Large intestine (tissue), 3 donors: ENCODE measurements around the gene DBI. TPM values are rescaled to one million over a fixed set of nuclear protein-coding genes. Genes with fewer than 3 reads are reported as not detected.

Experiments used
- DNase-seq, 2 donors: peaks; one replicate each; pipeline versions ENCODE4 v3.0.0 to v3.0.0-alpha.2; 2013
- H3K27ac ChIP-seq: one replicate; pipeline ENCODE4 v1.5.1; 2013; ENCODE audit warnings: low read length
- H3K27me3 ChIP-seq: 2 replicates; pipeline ENCODE4 v1.6.1; 2013; ENCODE audit warnings: low read length; ENCODE audit not compliant: control insufficient read depth, insufficient read depth
- H3K36me3 ChIP-seq: 2 replicates; pipeline ENCODE4 v1.6.1; 2013; ENCODE audit warnings: low read length; ENCODE audit not compliant: control insufficient read depth, insufficient read depth
- H3K4me1 ChIP-seq: one replicate; pipeline ENCODE4 v1.6.1; 2013; ENCODE audit warnings: low read length; ENCODE audit not compliant: control insufficient read depth, insufficient read depth
- H3K4me3 ChIP-seq: one replicate; pipeline ENCODE4 v1.5.1; 2013; ENCODE audit warnings: low read length
- H3K9me3 ChIP-seq: one replicate; pipeline ENCODE4 v1.6.1; 2013; ENCODE audit warnings: mild to moderate bottlenecking, low read depth, low read length, moderate library complexity; ENCODE audit not compliant: control insufficient read depth
- WGBS: methylation state at CpG from one replicate; pipeline ENCODE4 v1.1.5; 2013; ENCODE audit warnings: low lambda C conversion rate; ENCODE audit not compliant: insufficient coverage; 5-methylcytosine and 5-hydroxymethylcytosine counted together
- polyA plus RNA-seq: library from polyadenylated mRNA; unstranded; fragments of 120-200 nt; gene quantifications from one replicate; pipeline ENCODE4 v1.2.1, GENCODE V29; 2013

Gene DBI
- polyA plus RNA-seq, 1 donor = 377 TPM

GRCh38 chr2:119333360-119333759 lies 33.4 kb upstream of the DBI start:
- no CpG with 5 or more reads among the region's 3 CpGs for WGBS
- H3K36me3 ChIP-seq = no peaks in the 10 kb centered on the region

GRCh38 chr2:119333833-119334232 lies 32.9 kb upstream of the DBI start:
- DNase-seq = no peak
- no peaks in the 10 kb centered on the region for H3K9me3 ChIP-seq
- no peak overlapping the region for H3K27ac ChIP-seq
- H3K27me3 ChIP-seq = no peaks in the 10 kb centered on the region
- no peak overlapping the region for H3K4me3 ChIP-seq
- no CpG with 5 or more reads among the region's 2 CpGs for WGBS
- no peaks in the 10 kb centered on the region for H3K4me1 ChIP-seq
- H3K36me3 ChIP-seq = no peaks in the 10 kb centered on the region

More at GRCh38 chr2:119333360-119333759, 33.4 kb upstream of the DBI start:
- Histone ChIP-seq H3K4me3 (no peak overlapping the region), H3K4me1 (no peaks in the 10 kb centered on the region), H3K27ac (no peak overlapping the region), H3K27me3 (no peaks in the 10 kb centered on the region), H3K9me3 (no peaks in the 10 kb centered on the region)
- DNase-seq = no peak

GRCh38 chr2:119337749-119338148 lies 29.0 kb upstream of the DBI start:
- WGBS = no CpG with 5 or more reads among the region's 2 CpGs
- no peaks in the 10 kb centered on the region for H3K27me3 ChIP-seq
- no peaks in the 10 kb centered on the region for H3K36me3 ChIP-seq
- no peak overlapping the region for H3K27ac ChIP-seq
- no peak overlapping the region for H3K4me3 ChIP-seq
- no peak for DNase-seq
- no peaks in the 10 kb centered on the region for H3K4me1 ChIP-seq
- no peaks in the 10 kb centered on the region for H3K9me3 ChIP-seq

- WGBS = no CpG with 5 or more reads among the region's 2 CpGs
- H3K4me3 ChIP-seq = no peak overlapping the region
- H3K27ac ChIP-seq = no peak overlapping the region
- H3K9me3 ChIP-seq = no peaks in the 10 kb centered on the region
- H3K27me3 ChIP-seq = no peaks in the 10 kb centered on the region
- H3K4me1 ChIP-seq = no peaks in the 10 kb centered on the region
- no peak for DNase-seq
- no peaks in the 10 kb centered on the region for H3K36me3 ChIP-seq
Observed at GRCh38 chr2:119338272-119338671, 28.5 kb upstream of the DBI start.

GRCh38 chr2:119338826-119339561 lies 27.8 kb upstream of the DBI start:
- Histone ChIP-seq H3K36me3 (no peaks in the 10 kb centered on the region), H3K4me3 (no peak overlapping the region), H3K27ac (no peak overlapping the region), H3K27me3 (no peaks in the 10 kb centered on the region), H3K9me3 (no peaks in the 10 kb centered on the region), H3K4me1 (no peaks in the 10 kb centered on the region)
- no CpG with 5 or more reads among the region's 6 CpGs for WGBS
- no peak for DNase-seq

- H3K4me1 ChIP-seq = no peaks in the 10 kb centered on the region
- H3K9me3 ChIP-seq = no peaks in the 10 kb centered on the region
- no peaks in the 10 kb centered on the region for H3K27me3 ChIP-seq
- WGBS = 100% methylated on average over 2 of the region's 7 CpGs
- H3K27ac ChIP-seq = no peak overlapping the region
- DNase-seq = no peak
- H3K4me3 ChIP-seq = no peak overlapping the region
- H3K36me3 ChIP-seq = no peaks in the 10 kb centered on the region
Observed at GRCh38 chr2:119339562-119339923, 27.2 kb upstream of the DBI start.

GRCh38 chr2:119341684-119342083 lies 25.1 kb upstream of the DBI start:
- no peaks in the 10 kb centered on the region for H3K27me3 ChIP-seq
- no peaks in the 10 kb centered on the region for H3K36me3 ChIP-seq
- no peaks in the 10 kb centered on the region for H3K4me1 ChIP-seq
- DNase-seq = no peak
- no peaks in the 10 kb centered on the region for H3K9me3 ChIP-seq
- WGBS = no CpG with 5 or more reads among the region's 2 CpGs
- H3K4me3 ChIP-seq = no peak overlapping the region
- H3K27ac ChIP-seq = no peak overlapping the region

GRCh38 chr2:119349289-119349688 lies 17.5 kb upstream of the DBI start:
- no peak overlapping the region for H3K27ac ChIP-seq
- H3K9me3 ChIP-seq = no peaks in the 10 kb centered on the region
- H3K27me3 ChIP-seq = no peaks in the 10 kb centered on the region
- no peaks in the 10 kb centered on the region for H3K36me3 ChIP-seq
- no peak overlapping the region for H3K4me3 ChIP-seq
- no CpG with 5 or more reads among the region's 6 CpGs for WGBS
- no peak for DNase-seq
- H3K4me1 ChIP-seq = no peaks in the 10 kb centered on the region

GRCh38 chr2:119350311-119350998 lies 16.3 kb upstream of the DBI start:
- no CpG with 5 or more reads among the region's 4 CpGs for WGBS
- Histone ChIP-seq H3K4me1 (no peaks in the 10 kb centered on the region), H3K27ac (no peak overlapping the region), H3K4me3 (no peak overlapping the region), H3K27me3 (no peaks in the 10 kb centered on the region), H3K36me3 (no peaks in the 10 kb centered on the region), H3K9me3 (no peaks in the 10 kb centered on the region)
- DNase-seq = no peak

GRCh38 chr2:119352357-119352756 lies 14.4 kb upstream of the DBI start:
- Histone ChIP-seq H3K27ac (no peak overlapping the region), H3K9me3 (no peaks in the 10 kb centered on the region), H3K36me3 (no peaks in the 10 kb centered on the region), H3K27me3 (no peaks in the 10 kb centered on the region), H3K4me1 (no peaks in the 10 kb centered on the region), H3K4me3 (no peak overlapping the region)
- DNase-seq = no peak

GRCh38 chr2:119354860-119355259 lies 11.9 kb upstream of the DBI start:
- WGBS = no CpG with 5 or more reads among the region's 1 CpG
- Histone ChIP-seq H3K9me3 (no peaks in the 10 kb centered on the region), H3K27me3 (no peaks in the 10 kb centered on the region), H3K4me3 (no peak overlapping the region), H3K27ac (no peak overlapping the region), H3K36me3 (no peaks in the 10 kb centered on the region), H3K4me1 (no peaks in the 10 kb centered on the region)
- no peak for DNase-seq
